HEK293 (cell line): Measurements from ENCODE around the gene TRNP1.
A peak's percentile ranks its signal among the peaks of the same experiment; 100 is the strongest.

ENCODE experiments used
- CTCF ChIA-PET: fragments of 350-600 bp; formaldehyde crosslinking; extraction: SDS; loops from one replicate; lab custom pipeline; 2021; ENCODE audit warnings: antibody characterized with exemption; lab: Yijun Ruan, JAX
- POLR2A ChIA-PET: fragments of 300-600 bp; formaldehyde crosslinking; extraction: SDS; loops from one replicate; lab custom pipeline; 2020; ENCODE audit warnings: antibody characterized with exemption, inconsistent platforms; lab: Yijun Ruan, JAX
- H3K27ac ChIP-seq: fragments of 200-500 bp; sonication (Bioruptor generic); 2 replicates; pipeline ENCODE4 v1.5.1; 2014; ENCODE audit warnings: low read depth, low read length, control low read depth, inconsistent platforms; ENCODE audit errors: extremely low read depth
- H3K36me3 ChIP-seq, 2 experiments: fragments of 200-500 bp in 1 of 2; sonication (Bioruptor generic) in 1 of 2; 1 replicate in 1 of 2; 2 replicates in 1 of 2; pipeline ENCODE4 v1.5.1; 2014 to 2017; ENCODE audit warnings: inconsistent platforms in 2 of 2, low read length in 2 of 2; ENCODE audit not compliant: control insufficient read depth in 2 of 2, insufficient read depth in 1 of 2
- H3K4me1 ChIP-seq: fragments of 200-500 bp; sonication (Bioruptor generic); 2 replicates; pipeline ENCODE4 v1.5.1; 2014; ENCODE audit warnings: mild to moderate bottlenecking, low read length, inconsistent platforms; ENCODE audit not compliant: control insufficient read depth, insufficient read depth
- H3K4me3 ChIP-seq: 2 replicates; pipeline ENCODE4 v1.5.1; 2011; ENCODE audit warnings: low read depth, mild to moderate bottlenecking, control low read depth, low read length, moderate library complexity
- H3K9me3 ChIP-seq: fragments of 200-500 bp; sonication (Bioruptor generic); 2 replicates; pipeline ENCODE4 v1.5.1; 2014; ENCODE audit warnings: low read depth, low read length, inconsistent platforms; ENCODE audit not compliant: control insufficient read depth, insufficient read depth
- GLI4 ChIP-seq: fragments of 450-650 bp; formaldehyde crosslinking; IDR thresholded peaks from 2 replicates; pipeline ENCODE4 v1.5.1; 2016; ENCODE audit warnings: missing biosample characterization, missing genetic modification characterization
- GLIS2 ChIP-seq: fragments of 450-650 bp; formaldehyde crosslinking; IDR thresholded peaks from 2 replicates; pipeline ENCODE4 v1.5.1; 2016; ENCODE audit warnings: missing biosample characterization, missing genetic modification characterization
- OSR2 ChIP-seq: fragments of 450-650 bp; formaldehyde crosslinking; IDR thresholded peaks from 2 replicates; pipeline ENCODE4 v1.5.1; 2016; ENCODE audit warnings: missing biosample characterization, missing genetic modification characterization
- PBX3 ChIP-seq: sonication (generic); formaldehyde crosslinking; IDR thresholded peaks from 2 replicates; pipeline ENCODE4 v1.8.1; 2022; ENCODE audit warnings: mild to moderate bottlenecking, moderate library complexity, missing genetic modification reagents
- SCRT1 ChIP-seq: fragments of 450-650 bp; formaldehyde crosslinking; IDR thresholded peaks from 2 replicates; pipeline ENCODE4 v1.5.1; 2016; ENCODE audit warnings: missing biosample characterization, missing genetic modification characterization, borderline replicate concordance
- TRIM28 ChIP-seq: IDR thresholded peaks from 2 replicates; pipeline ENCODE4 v1.6.1; 2011; ENCODE audit warnings: low read length, control low read depth, borderline replicate concordance
- WT1 ChIP-seq: fragments of 450-650 bp; formaldehyde crosslinking; IDR thresholded peaks from 2 replicates; pipeline ENCODE4 v1.5.1; 2016; ENCODE audit warnings: missing biosample characterization, missing genetic modification characterization
- YY2 ChIP-seq: fragments of 450-650 bp; formaldehyde crosslinking; IDR thresholded peaks from 2 replicates; pipeline ENCODE4 v1.5.1; 2016; ENCODE audit warnings: missing biosample characterization, missing genetic modification characterization
- ZBTB21 ChIP-seq: fragments of 450-650 bp; formaldehyde crosslinking; IDR thresholded peaks from 2 replicates; pipeline ENCODE4 v1.5.1; 2017; ENCODE audit warnings: missing biosample characterization, missing genetic modification characterization
- ZNF132 ChIP-seq: fragments of 450-650 bp; formaldehyde crosslinking; IDR thresholded peaks from 2 replicates; pipeline ENCODE4 v1.5.1; 2017; ENCODE audit warnings: missing biosample characterization, missing genetic modification characterization, borderline replicate concordance
- ZNF169 ChIP-seq: fragments of 450-650 bp; formaldehyde crosslinking; IDR thresholded peaks from 2 replicates; pipeline ENCODE4 v1.5.1; 2016; ENCODE audit warnings: missing biosample characterization, missing genetic modification characterization
- ZNF19 ChIP-seq: fragments of 450-650 bp; formaldehyde crosslinking; IDR thresholded peaks from 2 replicates; pipeline ENCODE4; 2016; ENCODE audit warnings: missing biosample characterization, missing genetic modification characterization, low read depth
- ZNF24 ChIP-seq: fragments of 450-650 bp; formaldehyde crosslinking; IDR thresholded peaks from 2 replicates; pipeline ENCODE4 v1.5.1; 2016; ENCODE audit warnings: missing biosample characterization, missing genetic modification characterization
- ZNF341 ChIP-seq: fragments of 450-650 bp; formaldehyde crosslinking; IDR thresholded peaks from 2 replicates; pipeline ENCODE4; 2016; ENCODE audit warnings: low read depth, missing biosample characterization, missing genetic modification characterization
- ZNF391 ChIP-seq: fragments of 450-650 bp; formaldehyde crosslinking; IDR thresholded peaks from 2 replicates; pipeline ENCODE4 v1.5.1; 2016; ENCODE audit warnings: low read depth, missing biosample characterization, missing genetic modification characterization, borderline replicate concordance
- ZNF404 ChIP-seq: fragments of 450-650 bp; formaldehyde crosslinking; IDR thresholded peaks from 2 replicates; pipeline ENCODE4 v1.5.1; 2017; ENCODE audit warnings: missing biosample characterization, missing genetic modification characterization
- ZNF433 ChIP-seq: fragments of 450-650 bp; formaldehyde crosslinking; IDR thresholded peaks from 2 replicates; pipeline ENCODE4 v1.5.1; 2016; ENCODE audit warnings: missing biosample characterization, missing genetic modification characterization, low read depth
- ZNF692 ChIP-seq: fragments of 450-650 bp; formaldehyde crosslinking; IDR thresholded peaks from 2 replicates; pipeline ENCODE4 v1.5.1; 2016; ENCODE audit warnings: missing biosample characterization, missing genetic modification characterization
- ZNF707 ChIP-seq: fragments of 450-650 bp; formaldehyde crosslinking; IDR thresholded peaks from 2 replicates; pipeline ENCODE4 v1.5.1; 2016; ENCODE audit warnings: missing biosample characterization, missing genetic modification characterization
- ZNF768 ChIP-seq: fragments of 450-650 bp; formaldehyde crosslinking; IDR thresholded peaks from 2 replicates; pipeline ENCODE4 v1.5.1; 2018; ENCODE audit warnings: missing biosample characterization, mild to moderate bottlenecking, missing genetic modification characterization
- ZNF791 ChIP-seq: fragments of 450-650 bp; formaldehyde crosslinking; IDR thresholded peaks from 2 replicates; pipeline ENCODE4 v1.5.1; 2016; ENCODE audit warnings: missing biosample characterization, missing genetic modification characterization
- ZSCAN30 ChIP-seq: fragments of 450-650 bp; IDR thresholded peaks from 2 replicates; pipeline ENCODE4 v1.5.1; 2018; ENCODE audit warnings: missing biosample characterization, mild to moderate bottlenecking, missing genetic modification characterization, moderate library complexity
- TF ChIP-seq, protein P1 (sequence below): fragments of 450-650 bp; formaldehyde crosslinking; optimal IDR thresholded peaks from 2 replicates; pipeline ENCODE3; 2016; ENCODE audit warnings: missing biosample characterization, mild to moderate bottlenecking, missing genetic modification characterization
- TF ChIP-seq, protein P2 (sequence below): fragments of 450-650 bp; formaldehyde crosslinking; IDR thresholded peaks from 2 replicates; pipeline ENCODE4 v1.5.1; 2016; ENCODE audit warnings: missing biosample characterization, missing genetic modification characterization

Gene TRNP1

DNA sequence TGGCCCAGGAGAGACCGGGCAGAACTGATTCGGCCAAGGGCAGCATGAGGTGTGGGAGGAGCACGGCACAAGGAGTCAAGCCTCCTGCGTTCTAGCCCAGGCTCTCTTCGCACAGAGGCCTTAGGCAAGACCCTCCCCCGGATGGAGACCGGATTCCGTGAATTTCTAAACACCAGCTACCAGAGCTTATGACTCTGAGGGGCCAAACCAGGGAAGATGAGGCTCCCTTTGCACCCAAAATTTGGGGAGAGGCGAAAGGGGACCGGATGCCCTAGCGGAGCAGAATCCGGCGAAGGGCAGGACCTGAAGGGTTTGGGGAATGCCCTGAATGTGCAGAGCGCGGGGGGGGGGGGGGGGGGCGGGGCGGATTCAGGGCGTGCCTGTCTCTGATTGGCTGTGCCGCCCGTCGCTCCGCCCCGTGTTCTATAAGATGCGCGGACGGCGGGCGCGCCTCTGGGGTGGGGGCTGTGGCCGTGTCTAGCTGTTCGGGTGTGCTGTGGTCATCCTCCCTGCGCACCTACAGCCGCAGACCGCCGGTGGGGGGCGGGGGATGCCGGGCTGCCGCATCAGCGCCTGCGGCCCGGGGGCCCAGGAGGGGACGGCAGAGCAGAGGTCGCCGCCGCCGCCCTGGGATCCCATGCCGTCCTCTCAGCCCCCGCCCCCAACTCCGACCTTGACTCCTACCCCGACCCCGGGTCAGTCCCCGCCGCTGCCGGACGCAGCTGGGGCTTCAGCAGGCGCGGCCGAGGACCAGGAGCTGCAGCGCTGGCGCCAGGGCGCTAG, at the start of gene TRNP1 (continued):
- TF ChIP-seq ZNF341 (tag by site-specific recombination), result peak; percentile 99
- TF ChIP-seq, protein P1, sequence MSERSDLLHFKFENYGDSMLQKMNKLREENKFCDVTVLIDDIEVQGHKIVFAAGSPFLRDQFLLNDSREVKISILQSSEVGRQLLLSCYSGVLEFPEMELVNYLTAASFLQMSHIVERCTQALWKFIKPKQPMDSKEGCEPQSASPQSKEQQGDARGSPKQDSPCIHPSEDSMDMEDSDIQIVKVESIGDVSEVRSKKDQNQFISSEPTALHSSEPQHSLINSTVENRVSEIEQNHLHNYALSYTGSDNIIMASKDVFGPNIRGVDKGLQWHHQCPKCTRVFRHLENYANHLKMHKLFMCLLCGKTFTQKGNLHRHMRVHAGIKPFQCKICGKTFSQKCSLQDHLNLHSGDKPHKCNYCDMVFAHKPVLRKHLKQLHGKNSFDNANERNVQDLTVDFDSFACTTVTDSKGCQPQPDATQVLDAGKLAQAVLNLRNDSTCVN, result peak; percentile 77
- no peak for TF ChIP-seq OSR2 (tag by site-specific recombination)
- no peak for TF ChIP-seq ZBTB21 (tag by site-specific recombination)
- TF ChIP-seq ZNF768, result no peak
- no peak for TF ChIP-seq GLI4
- TF ChIP-seq GLIS2 (tag by site-specific recombination), result peak; percentile 73
- TF ChIP-seq ZNF391 (tag by site-specific recombination), result 0 out of 2 replicates have a peak, but pooled peaks have one; percentile 34

DNA sequence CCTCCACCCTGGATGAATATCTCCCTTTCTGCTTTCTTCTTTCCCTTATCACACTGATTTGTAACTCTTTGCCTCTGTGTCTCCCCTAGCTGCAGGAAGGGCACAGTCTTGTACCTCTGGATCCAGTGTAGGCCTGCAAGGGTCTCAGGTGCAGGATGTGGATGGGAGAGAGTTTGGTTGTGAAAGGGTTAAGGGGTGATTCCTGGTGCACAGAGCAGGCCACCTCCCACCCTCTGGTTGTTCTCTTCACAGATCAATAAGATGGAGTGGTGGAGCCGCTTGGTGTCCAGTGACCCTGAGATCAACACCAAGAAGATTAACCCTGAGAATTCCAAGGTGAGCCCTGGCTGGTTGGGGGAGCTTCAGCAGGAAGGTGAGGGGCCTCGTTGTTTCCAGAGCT, 48.4 kb upstream of the TRNP1 start:
- POLR2A ChIA-PET, result no interaction called here
- Histone ChIP-seq H3K9me3 (no peaks in the 10 kb centered on the region), H3K36me3 (peaks cover 33 to 73% of the 10 kb centered on the region in 2 experiments; a peak in 2 of 3 replicates)
- TF ChIP-seq WT1 (tag by site-specific recombination), result no peak
- TF ChIP-seq ZNF692 (tag by site-specific recombination), result no peak
- TF ChIP-seq TRIM28, result no peak
- no peak for TF ChIP-seq ZNF169 (tag by site-specific recombination)
- TF ChIP-seq ZNF132, result no peak
- TF ChIP-seq ZNF24 (tag by site-specific recombination), result no peak
- TF ChIP-seq SCRT1 (tag by site-specific recombination), result no peak
- no peak for TF ChIP-seq ZBTB21 (tag by site-specific recombination)
- TF ChIP-seq ZNF433, result no peak
- no peak for TF ChIP-seq ZNF404 (tag by site-specific recombination)
- no peak for TF ChIP-seq ZNF707 (tag by site-specific recombination)
- no peak for TF ChIP-seq YY2 (tag by site-specific recombination)
- no peak for TF ChIP-seq PBX3 (CRISPR knock-in tag)
- TF ChIP-seq ZNF19 (tag by site-specific recombination), result no peak
- no peak for TF ChIP-seq ZSCAN30 (tag by site-specific recombination)
- TF ChIP-seq ZNF791 (tag by site-specific recombination), result no peak
- TF ChIP-seq, protein P2, sequence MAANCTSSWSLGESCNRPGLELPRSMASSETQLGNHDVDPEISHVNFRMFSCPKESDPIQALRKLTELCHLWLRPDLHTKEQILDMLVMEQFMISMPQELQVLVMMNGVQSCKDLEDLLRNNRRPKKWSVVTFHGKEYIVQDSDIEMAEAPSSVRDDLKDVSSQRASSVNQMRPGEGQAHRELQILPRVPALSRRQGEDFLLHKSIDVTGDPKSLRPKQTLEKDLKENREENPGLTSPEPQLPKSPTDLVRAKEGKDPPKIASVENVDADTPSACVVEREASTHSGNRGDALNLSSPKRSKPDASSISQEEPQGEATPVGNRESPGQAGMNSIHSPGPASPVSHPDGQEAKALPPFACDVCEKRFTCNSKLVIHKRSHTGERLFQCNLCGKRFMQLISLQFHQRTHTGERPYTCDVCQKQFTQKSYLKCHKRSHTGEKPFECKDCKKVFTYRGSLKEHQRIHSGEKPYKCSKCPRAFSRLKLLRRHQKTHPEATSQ (tag by site-specific recombination), result no peak
- TF ChIP-seq, all 188 proteins: peak for 0
- no peak overlapping the region for H3K27ac ChIP-seq
- no peak overlapping the region for H3K4me3 ChIP-seq
- H3K4me1 ChIP-seq, result no peaks in the 10 kb centered on the region
- CTCF ChIA-PET, result interaction anchor here (0.6 to 1.4 kb wide), 2 partner anchors 13 to 53 kb away, joined by 3 read pairs; no protein-coding TSS in a partner anchor
